Activated effector memory CD4-positive, alpha-beta T cell treated with Interleukin-2 at 50 U/mL for 16 hours (primary cell): ENCODE results near the gene FBXO40.
"Not testable (repeated sequence)": the region's sequence is repeated elsewhere in the genome, so short reads cannot be mapped to it uniquely, and the experiment has no call there.

ENCODE experiments used
- DNase-seq: peaks from one replicate; pipeline ENCODE4 v3.0.0-alpha.2; 2020

Gene FBXO40, protein sequence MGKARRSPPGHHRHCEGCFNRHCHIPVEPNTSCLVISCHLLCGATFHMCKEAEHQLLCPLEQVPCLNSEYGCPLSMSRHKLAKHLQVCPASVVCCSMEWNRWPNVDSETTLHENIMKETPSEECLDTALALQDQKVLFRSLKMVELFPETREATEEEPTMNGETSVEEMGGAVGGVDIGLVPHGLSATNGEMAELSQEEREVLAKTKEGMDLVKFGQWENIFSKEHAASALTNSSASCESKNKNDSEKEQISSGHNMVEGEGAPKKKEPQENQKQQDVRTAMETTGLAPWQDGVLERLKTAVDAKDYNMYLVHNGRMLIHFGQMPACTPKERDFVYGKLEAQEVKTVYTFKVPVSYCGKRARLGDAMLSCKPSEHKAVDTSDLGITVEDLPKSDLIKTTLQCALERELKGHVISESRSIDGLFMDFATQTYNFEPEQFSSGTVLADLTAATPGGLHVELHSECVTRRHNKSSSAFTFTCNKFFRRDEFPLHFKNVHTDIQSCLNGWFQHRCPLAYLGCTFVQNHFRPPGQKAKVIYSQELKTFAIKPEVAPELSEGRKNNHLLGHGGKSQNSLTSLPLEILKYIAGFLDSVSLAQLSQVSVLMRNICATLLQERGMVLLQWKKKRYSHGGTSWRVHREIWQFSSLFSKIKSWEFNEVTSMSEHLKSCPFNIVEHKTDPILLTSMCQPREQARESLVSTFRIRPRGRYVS

DNA sequence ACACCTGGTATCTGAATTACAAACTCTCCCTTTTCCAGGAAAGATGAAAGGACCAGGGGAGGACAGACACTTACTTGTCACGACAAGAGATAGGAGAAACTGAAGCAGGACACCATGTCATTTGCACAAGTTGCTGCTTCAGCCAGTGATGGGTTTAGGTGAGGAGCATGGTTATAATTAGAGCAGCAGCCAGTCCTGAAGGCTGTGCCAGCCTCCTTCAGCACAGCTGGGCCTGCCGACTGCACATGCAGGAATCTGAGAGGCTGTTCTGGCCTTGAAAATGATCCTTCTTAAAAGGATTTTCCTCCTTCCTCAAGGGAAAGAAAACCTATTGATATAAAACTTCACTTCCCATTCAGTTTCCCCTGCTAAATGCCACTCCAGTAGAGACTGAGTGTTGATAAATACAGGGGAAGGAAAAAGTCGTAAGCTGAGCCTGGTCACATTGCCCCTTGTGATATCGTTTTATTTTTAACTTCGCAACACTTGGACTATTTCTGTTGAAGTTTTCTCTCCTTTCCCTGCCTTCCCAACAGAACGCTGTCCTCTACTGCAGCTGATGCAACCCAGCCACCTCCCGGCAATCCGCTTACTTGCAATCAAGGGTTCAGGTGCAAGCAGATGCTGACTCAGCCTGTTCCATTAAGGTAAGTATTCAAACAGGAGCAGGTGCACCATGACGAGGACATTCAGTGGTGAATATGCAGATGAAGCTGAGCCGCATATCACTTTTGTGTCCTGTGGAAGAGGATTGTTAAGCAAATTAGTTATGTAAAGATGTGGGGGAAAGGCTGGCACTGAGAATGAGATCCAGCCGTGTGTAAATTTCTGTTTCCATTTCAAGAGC, at the start of gene FBXO40:
Gene FBXO40, plus strand, starts transcription at position 524 of the 847 bp plus-strand sequence. CDS start 27,197 bp downstream, outside the sequence.
- DNase-seq = no peak

DNA sequence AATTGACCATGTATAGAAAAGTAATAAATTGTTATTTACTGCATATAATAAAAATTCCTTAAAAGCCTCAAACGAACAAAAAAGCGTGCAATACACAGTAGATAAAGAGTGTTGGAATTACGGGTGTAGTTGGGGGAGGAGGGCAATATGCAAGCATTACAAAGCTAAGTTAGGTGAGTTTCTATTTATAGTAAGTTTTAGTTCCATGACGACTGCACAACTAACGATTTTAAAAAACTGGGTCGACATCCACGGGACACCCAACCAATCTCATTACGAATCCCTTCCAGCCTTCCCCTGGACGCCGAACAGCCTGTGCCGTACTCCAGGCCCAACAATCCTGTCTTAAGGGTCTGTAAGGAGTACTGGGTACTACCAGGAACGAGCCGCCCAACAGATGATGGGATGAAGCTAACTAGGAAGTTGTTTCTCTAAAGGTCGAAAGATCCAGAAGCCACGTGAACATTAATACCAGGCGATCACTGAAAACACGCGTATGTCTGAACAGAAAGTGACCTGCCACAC, 48.1 kb upstream of the FBXO40 start:
- no peak for DNase-seq

DNA sequence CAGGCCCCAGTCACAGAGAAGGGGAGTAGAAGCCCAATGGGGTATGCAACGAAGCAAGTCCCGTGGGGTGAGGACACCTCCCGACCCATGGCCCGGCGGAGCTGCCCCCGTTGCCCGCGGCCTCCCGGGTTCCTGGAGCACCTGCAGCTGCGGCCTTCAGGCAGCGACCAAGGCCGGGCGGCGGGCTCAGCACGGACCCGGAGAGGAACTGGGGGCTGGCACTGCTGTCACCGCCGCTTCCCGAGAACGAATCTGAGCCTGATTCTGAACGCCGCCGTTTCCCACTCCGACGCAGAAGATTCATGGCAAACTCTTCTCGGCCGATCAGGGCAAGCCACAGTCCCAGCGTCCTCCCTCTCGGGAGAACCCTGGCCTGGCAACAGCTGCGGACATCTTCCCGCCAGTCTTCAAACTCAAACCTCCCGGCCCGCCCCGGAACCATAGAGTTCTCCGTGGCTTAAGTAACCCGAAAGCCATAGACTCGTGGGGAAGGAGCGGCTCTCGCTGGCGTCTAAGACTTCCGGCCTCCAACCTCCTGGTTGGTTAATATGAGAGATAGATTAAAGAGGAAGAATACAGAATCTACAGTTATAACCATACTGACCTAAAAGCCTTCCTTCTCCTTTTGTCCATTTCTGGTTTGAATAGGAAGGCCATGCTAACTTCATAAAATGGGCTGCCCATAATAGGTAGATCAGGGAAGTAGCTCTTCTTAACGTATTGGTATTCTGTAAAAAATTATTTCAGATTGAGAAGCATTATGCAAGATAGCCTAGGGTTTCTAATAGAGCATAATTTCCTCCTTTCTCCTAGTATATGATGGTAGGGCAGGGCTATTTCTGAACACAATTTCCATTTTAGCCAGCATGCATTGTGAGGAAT, 47.4 kb upstream of the FBXO40 start, which contains the start of gene POLQ:
Gene POLQ, minus strand, starts transcription at position 415 of the 882 bp plus-strand sequence. Its CDS starts 111 bp downstream, at position 304.
- peak; percentile 82 for DNase-seq

DNA sequence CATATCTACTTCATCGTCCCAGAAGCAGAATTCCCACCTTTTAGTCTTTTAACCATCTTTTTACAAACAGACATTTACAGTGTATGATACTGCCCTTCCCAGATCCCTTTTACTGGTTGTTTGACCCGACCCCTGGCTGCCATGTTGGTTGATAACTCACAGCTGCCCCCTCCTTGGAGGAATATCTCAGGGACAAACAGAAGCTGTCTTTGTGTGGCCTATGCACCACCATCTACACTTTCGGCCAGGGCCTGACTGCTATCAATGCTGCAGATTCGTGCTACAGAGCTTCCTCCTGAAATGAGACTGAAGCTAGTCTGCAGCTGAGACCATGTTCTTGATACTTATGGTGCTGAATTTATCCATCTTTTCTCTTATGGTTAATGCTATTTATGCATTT, 40.8 kb upstream of the FBXO40 start:
- no peak for DNase-seq

DNA sequence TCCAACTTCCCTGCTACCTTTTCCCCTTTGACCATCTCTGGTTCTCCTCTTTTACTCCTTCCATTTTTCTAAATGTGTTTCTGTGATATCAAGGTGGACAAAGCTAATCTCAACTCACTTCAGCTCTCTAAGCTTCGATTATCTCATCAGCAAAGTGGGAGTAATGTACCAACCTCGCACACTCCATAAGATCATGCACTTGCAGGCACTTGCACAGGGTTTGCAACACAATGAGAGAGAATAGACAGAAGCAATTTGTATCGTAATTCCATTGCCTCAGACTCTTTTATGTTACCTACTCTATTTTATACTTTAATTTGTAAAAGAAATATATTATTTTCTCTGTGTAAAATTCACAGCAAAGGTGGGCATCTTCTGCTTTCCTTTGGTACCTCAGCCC, 40.4 kb upstream of the FBXO40 start:
- DNase-seq = no peak

DNA sequence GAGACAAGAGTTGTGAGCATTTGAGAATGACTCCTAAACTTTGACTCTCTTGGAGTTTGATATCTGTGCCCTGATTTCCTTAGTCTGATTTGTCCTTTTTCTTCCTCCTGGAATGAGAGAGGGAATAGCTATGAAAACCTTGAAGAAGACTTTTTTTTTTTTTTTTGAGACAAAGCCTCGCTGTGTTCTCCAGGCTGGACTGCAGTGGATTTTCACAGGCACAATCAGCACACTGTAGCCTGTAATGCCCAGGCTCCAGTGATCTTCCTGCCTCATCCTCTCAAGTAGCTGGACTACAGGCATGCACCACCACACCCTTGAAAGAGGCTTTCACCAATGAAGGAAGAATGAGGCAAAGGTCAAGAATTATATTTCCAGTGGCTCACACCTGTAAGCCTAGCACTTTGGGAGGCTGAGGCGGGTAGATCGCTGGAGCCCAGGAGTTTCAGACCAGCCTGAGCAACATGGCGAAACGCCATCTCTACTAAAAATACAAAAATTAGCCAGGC, 35.7 kb upstream of the FBXO40 start:
- DNase-seq = no peak

DNA sequence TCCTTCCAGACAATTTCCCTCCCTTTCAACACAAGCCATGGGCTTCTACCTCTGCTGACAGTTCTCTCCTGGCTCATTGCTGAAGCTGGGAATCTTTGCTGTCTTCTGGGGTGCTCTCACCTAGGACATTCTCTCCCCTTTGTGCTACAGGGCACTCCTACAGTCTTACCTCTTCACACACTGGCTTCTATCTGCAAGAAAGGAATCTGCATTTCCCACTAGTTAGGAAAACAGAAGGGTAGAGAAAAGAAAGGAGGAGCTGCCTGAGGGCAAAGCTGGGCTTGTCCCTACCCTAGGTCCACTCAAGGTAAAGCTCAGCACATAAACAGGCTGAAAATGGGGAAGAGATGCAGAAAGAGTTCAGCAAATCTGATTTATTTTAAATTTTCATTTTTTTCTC, 31.0 kb upstream of the FBXO40 start:
- DNase-seq = no peak

DNA sequence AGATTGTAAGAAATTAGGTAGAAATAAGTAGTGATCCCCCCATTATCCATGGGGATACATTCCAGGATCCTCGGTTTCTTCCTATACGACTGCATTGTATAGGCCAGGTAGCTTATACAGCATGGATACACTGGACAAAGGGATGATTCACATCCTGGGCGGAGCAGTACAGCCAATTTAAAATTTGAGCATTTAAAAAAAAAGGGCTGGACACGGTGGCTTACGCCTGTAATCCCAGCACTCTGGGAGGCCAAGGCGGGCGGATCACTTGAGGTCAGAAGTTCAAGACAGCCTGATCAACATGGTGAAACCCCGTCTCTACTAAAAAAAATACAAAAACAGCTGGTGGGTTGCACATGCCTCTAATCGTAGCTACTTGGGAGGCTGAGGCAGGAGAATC, 26.4 kb upstream of the FBXO40 start:
- DNase-seq = no peak

DNA sequence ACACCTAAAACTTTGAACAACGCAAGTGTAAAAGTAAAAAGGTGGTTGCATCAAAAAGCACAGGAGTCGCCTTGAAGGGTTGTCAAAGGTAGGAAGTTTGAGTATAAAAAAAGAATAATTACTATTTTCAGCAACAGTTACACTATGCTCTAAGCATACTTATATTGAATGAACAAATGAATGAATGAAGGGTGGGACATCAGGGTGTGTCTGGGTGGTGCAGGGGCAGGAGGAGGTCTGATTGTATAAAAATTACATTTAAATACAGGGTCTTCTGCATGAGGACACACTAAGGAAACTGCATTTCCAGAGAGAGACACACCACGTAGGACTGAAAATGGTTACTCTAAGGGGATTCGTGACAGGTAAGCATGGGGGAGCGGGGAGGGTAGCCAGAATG, 25.5 kb upstream of the FBXO40 start, which contains the start of gene ARGFX:
Gene ARGFX, plus strand, starts transcription at position 301 of the 400 bp plus-strand sequence. CDS start 2,765 bp downstream, outside the sequence.
- DNase-seq = no peak

DNA sequence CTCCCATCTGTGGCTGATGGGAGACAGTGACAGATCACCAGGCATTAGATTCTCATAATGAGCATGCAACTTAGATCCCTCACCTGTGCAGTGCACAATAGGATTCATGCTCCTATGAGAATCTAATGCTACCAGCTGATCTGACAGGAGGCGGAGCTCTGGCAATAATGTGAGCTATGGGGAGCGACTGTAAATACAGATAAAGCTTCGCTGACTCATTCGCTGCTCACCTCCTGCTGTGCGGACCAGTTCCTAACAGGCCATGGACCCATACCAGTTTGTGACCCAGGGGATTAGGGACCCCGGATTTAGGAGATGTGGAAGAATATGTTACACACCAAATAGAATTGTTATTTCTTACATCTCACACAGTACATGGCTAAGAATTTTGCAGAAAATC, 18.7 kb upstream of the FBXO40 start:
- DNase-seq = no peak

DNA sequence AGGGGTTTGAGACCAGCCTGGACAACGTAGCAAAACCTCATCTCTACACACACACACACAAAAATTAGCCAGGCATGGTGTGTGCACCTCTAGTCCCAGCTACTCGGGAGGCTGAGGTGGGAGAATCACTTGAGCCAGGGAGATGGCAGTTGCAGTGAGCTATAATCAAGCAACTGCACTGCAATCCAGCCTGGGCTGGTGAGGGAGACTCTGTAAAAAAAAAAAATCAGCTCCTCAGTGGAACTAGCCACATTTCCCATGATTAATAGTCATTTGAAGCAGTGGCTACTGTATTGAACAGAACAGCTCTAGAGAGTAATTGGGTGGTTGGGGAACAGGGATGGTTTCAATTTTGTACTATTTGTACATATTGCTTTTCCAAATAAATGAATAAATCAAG, 11.5 kb upstream of the FBXO40 start:
- no peak for DNase-seq

DNA sequence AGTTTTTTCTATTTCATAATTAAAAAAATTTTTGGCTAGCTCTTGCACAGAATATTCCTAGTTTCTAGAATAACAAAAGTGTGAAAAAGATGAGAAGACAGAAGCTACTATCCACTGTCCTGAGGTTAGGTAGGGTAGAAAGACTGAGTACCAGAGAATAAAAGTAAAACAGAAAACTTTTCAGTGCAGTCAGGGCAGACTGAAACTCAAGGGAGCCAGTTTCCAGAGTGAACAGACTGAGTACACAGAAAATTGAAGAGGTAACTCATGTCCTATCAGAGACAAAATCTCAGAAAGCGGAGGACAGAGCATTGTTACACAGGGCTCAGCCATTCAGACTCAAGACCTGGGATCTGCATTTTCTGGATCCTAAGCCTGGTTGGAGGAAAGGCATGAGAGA, 8.8 kb upstream of the FBXO40 start:
- DNase-seq = no peak

DNA sequence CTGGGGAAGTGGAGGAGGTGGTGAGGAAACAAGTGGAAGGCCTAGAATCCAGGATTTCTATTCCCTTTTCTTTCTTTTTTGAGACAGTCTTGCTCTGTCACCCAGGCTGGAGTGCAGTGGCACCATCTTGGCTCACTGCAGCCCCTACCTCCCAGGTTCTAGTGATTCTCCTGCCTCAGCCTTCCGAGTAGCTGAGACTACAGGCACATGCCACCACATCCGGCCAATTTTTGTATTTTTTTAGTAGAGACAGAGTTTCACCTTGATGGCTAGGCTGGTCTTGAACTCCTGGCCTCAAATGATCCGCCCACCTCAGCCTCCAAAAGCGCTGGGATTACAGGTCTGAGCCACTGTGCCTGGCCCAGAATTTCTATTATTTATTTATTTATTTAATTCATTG, 627 bp downstream of the FBXO40 start:
- DNase-seq = not testable (repeated sequence)

DNA sequence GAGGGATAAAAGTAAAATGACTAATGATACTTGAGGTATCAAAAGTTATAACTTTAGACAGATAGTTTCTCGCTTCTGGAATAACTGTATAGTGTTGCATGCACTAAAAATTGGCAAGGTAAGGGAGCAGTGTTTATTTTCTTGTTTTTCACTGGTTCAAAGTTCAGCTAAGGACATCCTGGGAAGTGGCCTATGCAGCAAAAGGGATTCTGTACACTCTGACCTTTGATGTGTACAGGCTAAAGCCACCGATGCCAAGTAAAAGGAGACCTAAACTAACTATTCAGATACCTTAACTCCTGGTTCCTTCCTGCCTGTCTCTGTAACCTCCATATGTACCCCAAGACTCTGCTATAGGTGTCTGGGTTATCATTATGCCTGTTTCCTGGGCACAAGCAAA, 1.7 kb downstream of the FBXO40 start:
- no peak for DNase-seq

DNA sequence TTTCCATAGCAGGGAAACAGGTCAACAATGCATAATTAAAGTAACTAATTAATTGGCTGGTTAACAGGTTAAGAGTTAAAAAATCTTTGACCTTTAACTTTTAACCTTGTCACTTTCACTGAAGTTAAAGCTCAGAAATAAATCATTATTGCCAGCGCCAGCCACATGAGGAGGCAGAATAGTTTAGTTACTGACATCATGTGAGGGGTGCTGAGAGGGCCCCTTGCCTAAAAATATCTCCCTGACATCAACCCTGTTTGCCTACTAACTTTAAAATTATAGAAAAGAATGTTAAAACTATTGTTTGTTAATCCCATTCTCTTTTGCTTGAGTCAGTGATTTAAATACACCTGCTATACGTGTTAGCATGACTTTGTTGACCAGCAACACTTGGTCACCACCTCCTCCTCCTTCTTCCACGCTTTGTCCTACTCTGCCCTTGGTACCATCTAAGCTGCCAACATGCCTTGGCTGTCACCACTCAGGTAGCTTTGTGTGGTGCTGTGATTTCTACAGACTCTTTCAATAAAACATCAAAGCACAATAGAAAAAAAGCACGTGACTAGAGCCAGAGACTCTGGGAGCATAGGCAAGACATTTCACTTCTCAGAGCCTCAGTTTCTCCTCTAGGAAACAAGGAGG, 2.7 kb downstream of the FBXO40 start:
- no peak for DNase-seq

DNA sequence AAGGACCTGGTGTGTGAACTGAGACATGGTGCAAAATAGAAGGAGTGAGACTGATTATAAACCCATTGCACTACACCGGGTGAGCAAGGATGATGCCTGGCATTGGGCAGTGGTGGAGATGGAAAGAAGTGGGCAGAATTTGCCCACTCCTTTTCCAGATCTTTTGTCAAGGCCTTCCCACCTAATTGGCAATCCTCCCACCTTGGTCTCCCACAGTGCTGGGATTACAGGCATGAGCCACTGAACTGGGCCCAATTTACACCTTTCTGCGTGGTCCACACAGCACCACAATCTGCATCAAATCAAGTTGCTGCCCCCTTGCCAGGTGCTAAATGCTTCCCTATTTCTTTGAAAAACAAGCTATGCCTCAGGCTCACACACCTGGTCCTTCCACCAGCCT, 5.4 kb downstream of the FBXO40 start:
- DNase-seq = no peak

DNA sequence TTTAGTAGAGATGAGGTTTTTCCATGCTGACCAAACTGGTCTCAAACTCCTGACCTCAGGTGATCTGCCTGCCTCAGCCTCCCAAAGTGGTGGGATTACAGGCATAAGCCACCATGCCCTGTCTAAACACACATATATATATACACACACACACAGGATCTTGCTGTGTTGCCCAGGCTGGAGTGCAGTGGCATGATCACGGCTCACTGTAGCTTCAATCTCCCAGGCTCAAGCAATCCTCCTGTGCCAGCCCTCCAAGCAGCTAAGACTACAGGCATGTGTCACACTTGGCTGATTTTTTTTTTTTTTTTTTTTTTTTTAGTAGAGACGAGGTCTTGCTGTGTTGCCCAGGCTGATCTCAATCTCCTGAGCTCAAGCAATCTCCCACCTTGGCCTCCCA, 6.7 kb downstream of the FBXO40 start:
- DNase-seq = not testable (repeated sequence)

DNA sequence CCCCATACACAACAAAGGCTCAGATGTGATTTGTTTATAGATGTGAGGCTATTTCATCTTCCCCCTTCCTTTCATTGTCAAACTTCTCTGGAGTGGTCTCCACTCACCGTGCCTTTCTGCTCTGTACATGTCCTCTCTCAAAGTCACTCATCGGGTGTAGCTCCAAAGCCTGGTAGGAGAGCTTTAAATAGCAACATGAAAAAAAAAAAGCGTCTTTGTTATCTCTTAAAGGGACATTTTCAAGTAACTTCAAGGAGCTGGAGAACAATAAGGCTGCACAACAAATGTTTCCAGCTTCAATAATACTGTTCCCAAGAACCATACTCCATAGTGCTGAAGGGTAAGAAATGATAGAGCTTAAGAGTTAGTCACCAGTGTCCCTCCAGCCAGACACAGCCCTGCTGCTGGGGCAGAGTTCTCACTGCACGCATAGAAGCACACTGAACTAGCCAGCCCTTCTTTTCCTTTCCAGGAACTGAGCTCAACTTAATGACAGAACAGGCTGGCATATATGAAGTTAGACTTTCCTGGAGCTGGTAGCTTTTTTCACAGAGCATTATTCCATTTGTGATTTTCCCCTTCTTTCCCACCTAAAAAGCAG, 8.1 kb downstream of the FBXO40 start:
- no peak for DNase-seq

DNA sequence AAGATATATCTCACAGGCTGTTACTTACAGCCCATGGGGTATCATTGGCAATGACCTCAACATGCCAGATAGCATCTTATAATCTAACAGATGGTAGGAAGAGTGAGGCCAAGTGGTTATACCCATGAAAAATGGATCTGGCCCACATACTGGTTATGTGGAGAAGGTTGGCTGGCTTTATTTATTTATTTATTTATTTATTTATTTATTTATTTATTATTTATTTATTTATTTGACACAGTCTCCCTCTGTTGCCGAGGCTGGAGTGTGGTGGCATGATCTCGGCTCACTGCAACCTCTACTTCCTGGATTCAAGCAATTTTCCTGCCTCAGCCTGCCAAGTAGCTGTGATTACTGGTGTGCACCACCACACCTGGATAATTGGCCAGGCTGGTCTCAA, 11.6 kb downstream of the FBXO40 start:
- DNase-seq = no peak

DNA sequence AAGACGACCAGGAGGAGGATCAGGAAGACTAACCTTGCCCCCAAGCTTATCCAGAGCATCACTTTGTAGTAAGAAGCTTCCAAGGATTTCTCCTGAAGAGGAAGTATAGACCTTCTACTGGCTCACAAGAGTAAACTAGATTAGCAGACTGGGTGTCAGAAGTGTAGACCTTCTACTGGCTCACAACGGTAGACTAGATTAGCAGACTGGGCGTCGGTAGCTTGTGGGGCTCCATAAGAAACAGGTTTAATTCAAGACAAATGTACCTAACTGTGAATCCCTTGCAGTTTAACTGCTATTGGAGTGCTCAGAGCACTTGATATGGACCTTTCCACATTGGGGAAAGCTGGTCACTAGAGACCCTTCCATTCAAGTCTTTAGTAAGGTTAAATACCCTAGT, 12.9 kb downstream of the FBXO40 start:
- DNase-seq = no peak

DNA sequence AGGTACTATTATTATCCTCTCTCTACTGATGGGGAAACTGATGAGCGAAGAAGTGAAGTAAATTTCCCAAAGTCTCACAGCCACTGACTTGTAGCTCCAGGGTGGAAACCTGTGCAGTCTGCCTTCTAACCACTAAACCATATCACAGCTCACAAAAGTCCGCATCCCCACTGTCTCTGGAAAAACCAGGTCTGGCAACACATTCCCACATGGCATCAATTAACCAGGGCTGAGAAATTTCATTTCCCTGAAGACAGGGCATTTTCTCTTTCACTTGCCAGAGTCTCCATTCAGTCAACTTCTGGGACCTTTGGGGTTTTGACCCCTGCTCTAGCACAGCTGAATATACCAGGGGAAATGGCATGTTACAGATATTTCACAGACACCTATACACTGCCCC, 26.5 kb downstream of the FBXO40 start:
- no peak for DNase-seq
